ENCODE data around the gene DSCAM.

- no peak for TF ChIP-seq EZH2 (IDR thresholded peaks at IDR 0.05; ENCODE audit: insufficient read depth, poor library complexity, severe bottlenecking)
- TF ChIP-seq EZH2phosphoT487 (IDR thresholded peaks at IDR 0.05; ENCODE audit: insufficient read depth, low read depth) = no peak
Observed at GRCh38 chr21:40128891-40129290, 718.1 kb downstream of the DSCAM start.
